Stimulated activated CD8-positive, alpha-beta memory T cell treated with anti-CD3 and anti-CD28 coated beads, Interleukin-7, amount 100 ng/mL, for 48 hours (primary cell): ENCODE data around the gene VIPR1.

Source experiments
- DNase-seq, 2 donors: peaks; one replicate each; pipeline ENCODE4 v3.0.0-alpha.2; 2020; ENCODE audit warnings: low read depth in 1 of 2; ENCODE audit errors: extremely low read depth in 1 of 2

The VIPR1 gene

DNA sequence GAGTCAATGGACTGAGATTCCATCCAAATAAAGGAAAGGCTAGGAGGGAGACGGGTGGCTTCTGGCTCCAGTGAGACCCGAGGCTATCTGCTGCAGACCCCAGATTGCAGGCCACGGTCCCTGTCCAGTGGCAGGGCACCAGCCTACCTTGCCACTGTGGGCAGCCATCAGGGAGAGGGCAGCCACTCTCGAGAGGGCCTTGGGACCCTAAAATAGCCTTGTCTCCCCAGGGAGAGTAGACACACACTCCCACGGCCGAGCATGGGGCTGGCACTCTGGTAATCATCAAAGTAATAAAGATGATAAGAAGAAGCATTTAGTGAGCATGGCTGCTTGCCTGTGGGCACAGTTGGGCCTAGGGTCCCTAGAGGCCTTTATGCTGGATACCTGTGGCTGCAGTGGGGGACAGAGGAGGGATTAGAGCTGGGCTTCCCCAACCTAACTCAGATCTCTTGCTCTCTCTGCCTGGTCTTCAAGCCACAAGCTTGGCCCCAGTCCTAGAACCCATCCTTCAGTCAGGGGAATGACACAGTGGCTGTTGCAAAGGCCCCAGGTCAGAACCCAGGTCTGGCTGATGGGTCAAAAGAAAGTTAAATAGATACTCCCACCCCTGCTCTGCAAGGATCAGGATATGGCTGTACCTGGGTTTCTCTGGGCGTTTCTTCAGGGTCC is 9.2 kb upstream of the VIPR1 start:
- no peak for DNase-seq

DNA sequence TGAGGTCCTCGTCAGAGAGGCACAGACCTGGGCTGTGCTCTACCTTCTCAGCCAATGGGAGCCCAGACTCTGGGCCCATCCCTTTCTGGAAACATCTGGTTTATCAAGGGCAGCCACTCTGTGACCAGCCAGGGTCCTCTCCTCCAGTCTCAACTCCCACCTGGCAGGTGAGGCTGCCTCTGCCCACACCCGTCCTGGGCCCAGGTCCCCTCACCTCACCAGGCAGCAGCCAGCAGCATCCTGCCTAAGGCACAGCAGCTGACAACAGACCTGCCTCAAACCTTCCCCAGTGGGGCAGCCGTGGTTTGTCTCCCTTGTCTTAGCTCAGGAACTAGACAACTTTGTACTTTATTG is 8.7 kb upstream of the VIPR1 start:
- DNase-seq, result no peak

DNA sequence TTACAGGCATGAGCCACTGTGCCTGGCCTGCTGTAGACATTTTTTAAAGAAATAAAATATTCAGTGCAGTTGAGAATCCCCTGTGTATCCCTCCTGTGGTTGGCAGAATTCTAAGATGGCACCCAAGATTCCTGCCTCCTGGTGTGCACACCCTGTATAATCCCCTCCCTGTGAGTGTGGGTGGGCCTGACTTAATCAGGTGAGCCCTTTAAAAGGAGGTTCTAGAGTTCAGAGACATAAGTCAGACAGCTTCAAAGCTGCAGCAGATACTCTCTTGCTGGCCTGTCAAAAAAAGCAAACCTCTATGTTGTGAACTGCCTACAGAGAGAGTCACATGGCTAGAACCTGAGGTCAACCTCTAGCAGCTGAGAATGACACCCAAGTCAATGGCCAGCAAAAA is 7.0 kb upstream of the VIPR1 start:
- no peak for DNase-seq

DNA sequence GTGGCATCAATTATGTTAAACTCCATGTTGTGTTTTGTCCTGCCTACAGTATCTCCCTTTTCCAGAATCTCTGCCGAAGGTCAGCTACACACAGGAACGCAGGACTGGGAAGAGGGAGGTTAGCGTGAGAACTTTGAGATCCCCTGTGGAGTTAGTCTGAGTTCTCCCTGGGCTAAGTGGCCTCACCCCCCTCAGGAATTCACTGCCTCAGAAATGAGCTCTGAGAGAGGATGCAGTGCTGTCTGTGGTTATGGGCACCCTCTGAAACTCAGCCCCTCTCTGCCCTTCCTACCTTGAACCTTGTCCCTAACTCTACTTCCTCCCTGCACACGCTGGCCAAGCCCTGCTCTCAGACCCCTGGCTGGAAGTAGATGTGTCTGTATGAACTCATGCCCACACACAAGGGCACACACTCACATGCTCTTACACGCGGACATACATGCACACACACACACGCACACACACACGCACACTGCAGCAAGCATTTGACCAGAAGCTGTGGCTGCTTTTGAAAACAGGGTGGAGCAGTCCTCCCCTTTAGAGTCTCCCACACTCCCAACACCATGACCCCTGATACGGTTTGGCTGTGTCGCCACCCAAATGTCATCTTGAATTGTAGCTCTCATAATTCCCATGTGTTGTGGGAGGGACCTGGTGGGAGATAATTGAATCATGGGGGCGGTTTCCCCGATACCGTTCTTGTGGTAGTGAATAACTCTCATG is 5.3 kb upstream of the VIPR1 start:
- no peak for DNase-seq

DNA sequence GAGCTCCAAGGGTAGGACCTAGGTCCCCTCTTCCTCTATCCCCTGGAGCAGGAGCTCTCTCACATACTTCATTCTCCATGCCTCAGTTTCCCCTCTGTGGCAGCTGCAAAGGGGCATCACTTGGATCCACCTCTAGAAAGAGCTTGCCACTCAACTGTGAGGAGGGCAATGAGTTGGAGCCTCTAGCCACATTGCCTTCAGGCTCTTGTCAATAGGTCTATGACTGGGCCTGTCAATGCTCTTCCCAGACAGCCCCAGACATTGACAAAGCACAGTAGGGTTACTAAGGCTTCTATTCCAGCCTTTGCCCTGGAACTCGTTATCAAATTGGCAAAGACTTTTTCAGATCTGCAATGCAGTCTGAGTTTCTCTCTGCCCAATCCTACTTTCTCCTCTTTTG is 4.4 kb upstream of the VIPR1 start:
- no peak for DNase-seq

DNA sequence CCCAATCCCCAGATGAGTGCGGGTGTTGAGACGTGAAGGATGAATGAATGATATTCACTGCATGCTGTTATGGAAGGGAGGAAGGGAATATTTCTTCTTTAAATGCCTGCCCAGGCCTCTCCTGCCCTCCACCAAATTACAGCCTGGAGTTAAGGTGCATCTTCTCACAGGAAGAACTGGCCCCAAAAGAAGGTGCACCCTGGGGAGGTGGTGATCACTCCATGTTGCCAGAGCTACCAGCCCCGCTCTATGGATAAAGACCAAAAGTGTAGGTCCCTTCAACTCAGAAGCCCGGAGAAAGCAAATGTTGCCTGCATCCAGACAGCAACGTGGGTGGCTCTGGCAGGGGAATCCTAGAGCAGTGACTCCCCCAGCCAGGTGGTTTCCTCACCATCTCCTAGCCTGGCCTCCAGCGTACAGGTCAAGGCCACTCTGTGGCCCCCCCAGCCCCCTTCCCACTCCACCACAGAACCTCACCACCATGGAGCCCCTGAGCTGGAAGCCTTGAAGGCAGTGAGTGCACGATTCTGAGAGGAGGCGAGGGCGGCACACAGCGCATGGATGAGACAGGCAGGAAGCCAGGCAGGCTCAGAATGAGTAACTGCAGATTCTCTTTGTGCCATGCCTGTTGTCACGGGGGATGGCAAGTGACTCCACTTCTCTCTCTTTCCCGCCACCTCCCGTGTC is 3.5 kb upstream of the VIPR1 start:
- DNase-seq, result peak in 1 of 2 donors; percentile 3

DNA sequence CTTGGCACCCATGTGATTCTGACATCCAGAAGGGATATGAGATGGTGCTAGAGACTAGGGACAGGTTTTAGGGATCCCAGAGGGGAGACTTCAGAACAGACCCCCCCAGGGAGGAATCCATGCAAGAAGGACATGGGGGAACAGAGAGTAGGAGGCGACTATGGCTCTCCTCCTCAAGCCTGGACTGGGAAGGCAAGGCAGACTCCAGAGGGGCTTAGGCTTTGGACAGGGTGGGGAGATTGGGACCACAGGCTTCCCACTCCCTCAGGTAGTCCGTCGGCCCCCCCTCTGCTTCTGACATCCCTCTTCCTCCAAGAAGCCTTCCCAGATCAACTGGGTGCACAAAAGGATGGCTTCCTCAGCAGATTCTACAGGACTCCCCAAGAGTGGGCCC is 3.0 kb upstream of the VIPR1 start:
- DNase-seq, result no peak

DNA sequence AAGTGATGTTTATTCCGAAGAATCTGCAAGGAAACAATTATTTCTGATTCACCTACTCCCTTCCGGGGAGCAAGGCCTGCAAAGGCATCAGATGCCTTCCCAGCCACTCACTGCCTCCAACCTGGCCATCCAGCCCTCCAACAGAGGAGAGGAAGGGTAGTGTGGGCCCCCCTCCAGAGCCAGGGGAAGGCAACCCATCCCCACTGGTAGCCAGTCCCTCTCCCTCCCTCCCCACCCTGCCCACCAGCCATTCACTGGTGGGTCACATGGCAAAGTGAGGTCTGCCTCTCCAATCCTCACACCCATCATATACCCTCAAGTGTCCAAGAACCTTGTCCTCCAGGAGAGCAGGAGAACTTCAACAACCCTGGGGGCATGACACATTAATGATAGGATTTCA is 2.4 kb upstream of the VIPR1 start:
- no peak for DNase-seq

DNA sequence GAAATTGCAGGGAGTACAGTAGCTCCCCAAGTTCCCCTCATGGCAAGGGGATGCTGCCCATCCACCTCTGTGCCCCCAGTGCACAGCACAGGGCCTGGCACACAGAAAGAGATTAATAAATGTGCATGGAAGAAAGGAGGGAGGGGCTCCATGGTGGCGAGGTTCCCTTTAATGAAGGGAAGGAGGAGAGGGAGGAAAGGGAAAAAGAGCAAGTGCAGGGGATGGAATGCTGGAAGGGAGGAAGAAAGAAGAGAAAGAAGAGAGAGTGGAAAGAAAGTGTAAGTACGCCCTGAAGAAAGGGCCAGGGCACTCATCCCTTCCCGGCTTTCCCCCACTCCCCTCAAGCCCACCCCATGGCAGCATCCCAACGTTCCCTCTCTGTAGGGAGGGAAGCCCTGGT is 1.5 kb upstream of the VIPR1 start:
- no peak for DNase-seq

DNA sequence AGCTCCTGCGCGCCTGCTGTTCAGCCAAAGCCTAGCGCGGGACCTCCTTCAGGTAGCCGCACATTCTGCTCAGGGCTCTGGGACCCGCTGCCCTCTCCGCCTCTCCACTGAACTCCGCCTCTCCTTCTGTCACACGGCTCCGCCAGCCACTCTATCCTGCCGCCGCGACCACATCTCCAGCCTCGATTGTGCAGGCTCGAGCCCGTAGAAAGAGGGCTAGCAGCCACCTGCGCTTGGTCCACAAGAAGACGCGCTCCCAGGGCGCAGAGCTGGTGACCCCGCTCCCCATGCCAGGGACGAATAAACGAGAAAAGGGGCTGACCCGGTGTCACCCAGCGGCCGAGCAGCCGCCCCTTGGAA is 1.1 kb upstream of the VIPR1 start:
- DNase-seq, result no peak

DNA sequence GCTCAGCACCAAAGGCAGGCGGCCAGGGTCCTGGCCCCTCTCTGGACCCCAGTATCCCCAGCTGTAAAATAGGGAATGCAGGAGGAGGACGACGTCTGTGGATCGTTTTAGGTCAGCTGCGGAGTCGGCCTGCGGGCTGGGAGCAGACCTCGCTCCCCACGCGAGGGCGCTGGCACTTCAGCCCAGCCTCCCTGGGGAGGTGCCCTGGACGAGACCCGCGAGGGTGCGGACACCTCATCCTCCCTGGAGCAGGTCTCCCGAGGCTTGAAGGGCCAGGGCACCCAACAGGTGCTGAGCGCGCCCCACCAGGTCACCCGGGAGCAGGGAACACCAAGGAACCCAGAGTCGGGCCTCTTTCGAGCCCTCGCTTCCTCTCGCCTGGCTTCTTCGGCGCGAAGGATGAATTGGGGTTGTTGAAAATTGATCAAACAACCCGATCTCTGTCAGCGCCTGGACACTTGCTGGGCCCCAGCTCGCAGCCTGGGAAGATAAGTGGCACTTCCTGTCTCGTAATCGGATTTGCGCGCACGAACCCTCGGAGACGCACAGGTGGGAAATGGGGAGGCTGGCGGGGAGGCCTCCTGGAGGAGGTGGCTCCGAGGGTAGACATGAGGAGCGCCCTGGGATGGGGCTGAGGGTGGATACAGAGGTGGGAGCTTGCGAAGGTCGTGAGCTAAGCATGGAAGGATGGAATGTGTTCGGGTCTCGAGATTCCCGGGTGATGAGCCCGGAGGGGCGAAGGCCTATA is 588 bp upstream of the VIPR1 start:
- peak; percentile 33 to 52 for DNase-seq

DNA sequence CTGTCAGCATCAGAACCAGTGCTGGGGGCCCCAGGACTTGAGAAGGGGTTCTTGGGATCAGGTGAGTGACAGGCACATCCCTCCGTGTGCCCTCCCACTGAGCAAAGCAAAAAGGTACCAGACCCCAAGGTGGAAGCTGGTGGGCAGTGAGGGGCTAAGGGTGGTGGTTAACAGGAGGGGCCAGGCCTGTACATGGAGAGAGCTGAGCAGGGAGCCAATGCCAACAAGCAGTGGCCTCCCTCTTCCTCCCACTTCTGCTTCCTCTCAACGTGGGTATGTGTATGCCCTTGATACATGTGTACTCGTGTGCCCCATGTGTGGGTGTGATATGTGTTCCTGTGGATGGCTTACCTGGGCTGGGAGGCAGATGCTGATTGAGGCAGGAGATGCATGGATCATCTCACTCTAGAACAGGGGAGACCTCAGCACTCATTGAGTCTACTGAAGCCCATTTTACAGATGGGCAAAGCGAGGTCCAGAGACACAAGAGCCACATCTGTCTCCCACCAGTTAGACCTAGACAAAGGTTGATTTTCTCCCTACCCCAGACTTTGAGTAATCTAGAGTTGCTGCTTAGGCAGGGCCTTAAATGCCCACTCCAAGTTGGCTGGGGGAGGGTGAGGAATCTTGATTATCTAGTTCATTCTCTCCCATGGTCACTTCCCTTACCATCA is 945 bp downstream of the VIPR1 start:
- DNase-seq, result no peak

DNA sequence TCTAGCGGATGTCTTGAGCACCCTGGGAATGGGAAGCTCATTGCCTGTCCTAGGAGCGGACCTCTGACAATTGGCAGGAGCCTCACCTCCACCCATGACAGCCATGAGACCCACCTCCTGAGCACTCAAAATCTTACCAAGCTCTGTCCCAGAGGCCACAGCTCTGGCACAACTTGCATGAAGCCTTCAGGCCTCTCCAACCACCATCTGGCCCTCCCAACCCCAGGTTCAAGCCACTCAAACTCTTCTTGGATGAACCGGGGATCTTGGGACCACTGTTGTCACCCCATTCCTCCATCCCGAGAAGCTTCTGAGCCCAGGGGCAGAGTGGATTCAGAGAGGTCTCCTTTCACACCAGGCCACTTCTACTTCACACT is 1.5 kb downstream of the VIPR1 start:
- no peak for DNase-seq

DNA sequence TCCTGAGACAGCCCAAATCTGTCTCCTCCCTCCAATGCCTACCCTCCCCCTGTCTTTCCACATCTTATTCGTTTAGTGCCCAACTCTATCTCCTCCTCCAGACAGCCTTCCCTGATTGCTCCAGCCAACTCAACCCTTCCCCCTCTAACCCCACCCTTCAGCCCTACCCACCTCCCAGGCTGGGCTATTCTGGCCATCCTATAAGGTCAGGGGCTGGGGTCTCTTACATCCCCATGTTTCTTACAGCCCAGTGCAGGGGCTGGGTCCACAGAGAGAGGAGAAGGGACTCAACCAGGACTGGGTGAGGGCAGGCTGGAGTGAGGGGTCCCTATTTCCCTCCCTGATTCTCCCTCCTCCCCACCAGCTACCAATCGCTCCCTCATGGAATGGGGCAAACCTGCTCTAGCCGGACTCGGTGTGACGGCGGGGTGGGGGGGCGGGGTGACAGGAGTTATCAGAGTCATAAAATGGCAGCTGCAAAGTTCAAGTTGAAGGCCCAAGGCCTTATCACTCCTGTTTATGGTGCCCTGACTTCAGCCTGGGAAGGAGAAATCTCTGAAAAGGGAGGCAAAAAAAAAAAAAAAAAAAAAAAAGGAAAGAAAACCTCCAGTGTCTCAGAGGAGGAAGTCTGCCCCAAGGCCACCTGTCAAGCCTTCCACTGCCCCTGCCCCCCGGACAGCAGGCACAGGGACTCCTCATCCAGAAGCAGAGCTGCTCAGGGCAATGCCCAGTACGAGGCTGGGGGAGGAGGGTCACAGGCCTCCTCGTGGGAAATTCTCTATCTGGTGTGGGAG is 2.1 kb downstream of the VIPR1 start:
- DNase-seq, result no peak

DNA sequence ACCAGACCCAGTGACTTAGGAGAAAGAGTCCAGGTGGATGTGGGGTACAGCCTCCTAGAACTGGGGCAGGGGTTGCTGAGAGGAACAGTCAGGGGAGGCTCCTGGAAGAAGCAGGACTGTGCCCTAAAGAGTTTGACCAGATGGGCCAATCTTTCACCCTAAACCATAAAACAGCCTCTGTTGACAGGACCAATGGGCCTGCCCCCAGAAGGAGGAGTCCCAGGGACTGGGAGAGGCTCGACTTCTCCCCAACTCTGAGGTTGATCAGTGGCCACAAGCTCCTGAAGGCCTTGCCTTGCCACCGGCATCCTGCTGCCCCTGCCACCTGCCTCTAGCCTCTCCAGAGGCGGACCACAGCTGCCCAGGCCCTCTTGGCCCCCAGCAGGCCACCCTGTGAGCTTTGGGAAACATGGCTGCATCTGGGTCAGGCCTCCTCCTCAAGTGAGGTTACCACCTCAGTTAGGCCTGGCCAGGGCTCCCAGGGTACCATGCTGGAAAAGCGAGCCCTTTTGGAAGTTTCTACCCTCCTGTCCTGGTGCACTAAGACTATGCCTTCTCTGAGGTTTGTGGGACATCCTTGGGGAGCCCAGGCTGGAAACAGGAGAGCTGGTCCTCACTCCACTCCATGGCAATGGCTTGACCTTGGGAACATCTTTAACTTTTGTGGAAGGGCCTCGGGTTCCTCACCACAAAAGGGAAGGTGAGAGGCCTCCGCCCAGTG is 2.8 kb downstream of the VIPR1 start:
- no peak for DNase-seq

DNA sequence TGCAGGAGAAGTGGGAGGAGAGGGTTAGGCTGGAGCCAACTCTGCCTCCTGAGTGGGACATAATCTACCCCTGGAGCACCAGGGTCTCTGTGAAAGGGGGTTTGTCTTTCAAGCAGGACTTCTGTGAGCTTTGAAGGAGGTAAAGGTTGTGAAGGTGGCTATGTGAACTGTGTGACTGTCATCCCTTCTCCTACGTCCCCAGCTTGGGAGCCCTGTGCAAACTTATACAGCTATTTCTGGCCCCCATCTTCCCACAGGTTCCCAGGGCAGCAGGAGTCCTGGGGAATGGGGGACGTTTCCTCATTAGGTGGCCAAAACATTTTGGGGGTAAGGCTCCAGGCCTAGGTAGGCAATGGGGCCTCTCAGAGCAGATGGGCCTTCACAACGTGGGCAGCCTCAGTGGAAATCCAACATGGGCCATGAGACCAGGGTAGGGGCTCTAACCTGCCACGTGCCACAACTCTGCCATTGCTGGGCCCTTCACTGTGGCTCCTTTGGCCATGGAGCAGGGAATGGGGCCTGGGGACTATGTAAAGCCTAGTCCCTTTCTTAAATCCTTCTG is 3.5 kb downstream of the VIPR1 start:
- DNase-seq, result no peak

DNA sequence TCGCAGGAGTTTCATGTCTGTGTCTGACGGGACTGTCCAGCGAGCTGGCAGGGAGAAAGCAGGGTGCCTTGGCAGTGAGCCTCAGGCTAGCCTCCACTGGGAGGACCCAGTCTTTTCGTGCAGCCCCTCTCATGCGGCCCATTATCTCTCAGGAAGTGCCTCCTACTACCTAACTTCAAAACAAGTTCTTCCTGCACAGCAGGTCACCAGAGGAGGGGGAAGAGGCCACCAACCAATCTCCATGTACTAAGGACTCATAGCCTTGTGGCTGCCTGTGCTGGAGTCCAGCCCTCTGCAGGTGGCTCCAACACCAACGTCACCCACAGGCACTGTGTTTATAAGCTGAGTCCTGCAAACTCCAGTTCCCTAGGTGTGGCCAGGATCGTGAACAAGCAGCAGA is 4.8 kb downstream of the VIPR1 start:
- no peak for DNase-seq

DNA sequence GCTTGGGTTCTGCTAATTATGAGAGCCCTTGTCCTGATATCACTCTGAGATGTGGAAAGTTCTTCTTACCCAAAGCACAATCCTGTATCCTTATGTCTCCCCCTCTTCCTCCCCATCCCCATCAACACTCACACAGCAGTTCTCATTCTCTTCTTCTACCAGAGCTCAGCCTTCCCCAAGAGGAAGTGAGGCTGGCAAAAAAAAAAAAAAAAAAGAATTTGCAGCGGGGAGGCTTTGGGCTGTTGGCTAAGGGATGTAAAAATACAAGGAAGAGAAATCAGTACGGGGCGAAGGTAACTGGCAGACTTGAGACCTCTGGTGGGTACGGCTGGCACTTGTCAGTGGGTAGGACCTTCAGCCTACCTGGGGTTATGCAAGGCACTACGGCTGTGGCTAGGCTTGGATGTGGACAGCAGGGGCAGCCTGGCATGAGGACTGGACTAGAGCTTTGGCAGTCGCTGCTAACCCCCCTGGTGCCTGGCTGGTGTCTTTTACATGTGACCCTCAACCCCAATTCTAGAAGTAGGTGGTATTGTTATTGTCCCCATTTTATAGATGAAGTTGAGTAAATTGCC is 5.4 kb downstream of the VIPR1 start:
- DNase-seq, result no peak

DNA sequence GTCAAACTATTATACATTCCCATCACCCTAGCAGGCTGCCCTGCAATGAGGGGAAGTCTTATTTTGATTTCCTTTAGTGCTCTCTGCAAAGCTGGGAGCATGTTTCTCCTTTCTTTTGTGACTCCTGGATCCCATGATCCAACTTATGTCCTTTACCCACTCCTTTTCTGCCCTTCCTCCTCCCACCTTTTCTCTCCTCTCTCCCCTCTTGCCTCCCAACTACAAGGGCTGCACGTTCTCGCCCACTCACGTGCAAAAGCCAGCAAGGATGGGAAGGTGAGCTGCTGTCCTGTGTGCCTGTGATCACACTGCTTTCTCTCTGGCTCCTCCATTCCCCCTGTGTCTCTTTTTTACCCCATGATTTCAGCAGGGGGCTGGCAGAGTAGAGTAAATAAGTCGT is 6.1 kb downstream of the VIPR1 start:
- no peak for DNase-seq
